Spleen (tissue), 7 donors: ENCODE measurements around the gene UNC93A.

ENCODE experiments used
- POLR2A ChIP-seq, 3 donors: fragments of 450-650 bp; IDR thresholded peaks; one replicate each; pipeline ENCODE4 v1.5.1; 2017; ENCODE audit warnings: antibody characterized with exemption in 3 of 3, mild to moderate bottlenecking in 1 of 3
- POLR2AphosphoS5 ChIP-seq, 3 donors: sonication (generic); formaldehyde crosslinking; IDR thresholded peaks; one replicate each; pipeline ENCODE4 v1.5.1; 2017; ENCODE audit warnings: antibody characterized with exemption in 3 of 3
- TF ChIP-seq, protein P1 (sequence below), 11 experiments: fragments of 200-600 bp in 7 of 11; fragments of 450-650 bp in 4 of 11; sonication (generic) in 4 of 11; IDR thresholded peaks in 8 of 11; conservative IDR thresholded peaks in 3 of 11; 1 replicate in 7 of 11; 2 replicates in 4 of 11; pipeline versions ENCODE4 v1.4.0 to v1.8.0; 2016 to 2021; ENCODE audit warnings: antibody characterized with exemption in 11 of 11, inconsistent platforms in 4 of 11, mild to moderate bottlenecking in 1 of 11
- donor health status: DM: no; HTN: no; CAD: no; lungs with moderate emphysema.
- donor health status: DM: no; HTN: no; CAD: no.
- donor health status: DM: no; HTN: no; CAD: no.

DNA sequence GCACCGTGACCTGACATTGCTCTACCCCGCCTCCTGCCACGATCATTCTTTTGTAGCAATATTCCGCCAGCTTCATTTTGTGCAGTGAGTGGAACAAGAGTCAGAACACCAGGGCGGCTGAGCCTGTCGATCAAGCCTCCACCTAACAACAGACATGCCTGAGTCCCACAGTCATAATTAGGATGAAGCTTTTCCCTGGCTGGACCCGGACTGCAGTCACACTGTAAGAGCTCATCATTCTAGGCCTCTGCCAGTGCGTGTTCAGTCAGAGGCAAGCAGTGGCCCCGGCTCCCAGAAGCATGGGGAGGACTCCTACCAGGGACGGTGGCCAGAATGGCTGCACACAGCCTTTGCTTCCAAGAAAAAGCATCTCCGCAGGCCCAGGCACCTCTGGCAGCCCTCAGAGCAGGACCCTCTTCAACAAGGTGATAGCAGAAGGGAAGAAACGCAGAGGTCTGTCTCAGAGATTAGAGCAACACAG lies 23.2 kb upstream of the UNC93A start:
- TF ChIP-seq, protein P1, sequence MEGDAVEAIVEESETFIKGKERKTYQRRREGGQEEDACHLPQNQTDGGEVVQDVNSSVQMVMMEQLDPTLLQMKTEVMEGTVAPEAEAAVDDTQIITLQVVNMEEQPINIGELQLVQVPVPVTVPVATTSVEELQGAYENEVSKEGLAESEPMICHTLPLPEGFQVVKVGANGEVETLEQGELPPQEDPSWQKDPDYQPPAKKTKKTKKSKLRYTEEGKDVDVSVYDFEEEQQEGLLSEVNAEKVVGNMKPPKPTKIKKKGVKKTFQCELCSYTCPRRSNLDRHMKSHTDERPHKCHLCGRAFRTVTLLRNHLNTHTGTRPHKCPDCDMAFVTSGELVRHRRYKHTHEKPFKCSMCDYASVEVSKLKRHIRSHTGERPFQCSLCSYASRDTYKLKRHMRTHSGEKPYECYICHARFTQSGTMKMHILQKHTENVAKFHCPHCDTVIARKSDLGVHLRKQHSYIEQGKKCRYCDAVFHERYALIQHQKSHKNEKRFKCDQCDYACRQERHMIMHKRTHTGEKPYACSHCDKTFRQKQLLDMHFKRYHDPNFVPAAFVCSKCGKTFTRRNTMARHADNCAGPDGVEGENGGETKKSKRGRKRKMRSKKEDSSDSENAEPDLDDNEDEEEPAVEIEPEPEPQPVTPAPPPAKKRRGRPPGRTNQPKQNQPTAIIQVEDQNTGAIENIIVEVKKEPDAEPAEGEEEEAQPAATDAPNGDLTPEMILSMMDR (IDR thresholded peaks at IDR 0.05 in 8 of 11, conservative IDR thresholded peaks at IDR 0.05 in 3 of 11) = no peak
- TF ChIP-seq POLR2A (IDR thresholded peaks at IDR 0.05) (no peak), POLR2AphosphoS5 (IDR thresholded peaks at IDR 0.05) (no peak)
